Kidney glomerular epithelial cell (primary cell): ENCODE data around the gene CDH24.

Experiments
- DNase-seq: peaks from one replicate; lab custom pipeline; 2025; lab: John Stamatoyannopoulos, UW

CDH24 gene

GRCh38 chr14:23060536-23061260 is 3.4 kb upstream of the CDH24 start:
- DNase-seq: no peak

GRCh38 chr14:23058654-23059504 is 1.6 kb upstream of the CDH24 start:
- no peak for DNase-seq

GRCh38 chr14:23057757-23058653 is 685 bp upstream of the CDH24 start:
- DNase-seq: no peak

- no peak for DNase-seq
Measured at GRCh38 chr14:23056145-23056955, 970 bp downstream of the CDH24 start.

- DNase-seq: no peak
Measured at GRCh38 chr14:23055621-23056144, 1.6 kb downstream of the CDH24 start.

GRCh38 chr14:23055147-23055550 is 2.2 kb downstream of the CDH24 start:
- DNase-seq: no peak

- no peak for DNase-seq
Measured at GRCh38 chr14:23054000-23054811, 3.1 kb downstream of the CDH24 start.

- no peak for DNase-seq
Measured at GRCh38 chr14:23053426-23053825, 3.9 kb downstream of the CDH24 start.

- no peak for DNase-seq
Measured at GRCh38 chr14:23052671-23053070, 4.6 kb downstream of the CDH24 start.

- no peak for DNase-seq
Measured at GRCh38 chr14:23052182-23052623, 5.1 kb downstream of the CDH24 start.

GRCh38 chr14:23051141-23052057 is 5.9 kb downstream of the CDH24 start:
- DNase-seq: no peak

- no peak for DNase-seq
Measured at GRCh38 chr14:23049011-23049410, 8.3 kb downstream of the CDH24 start.

GRCh38 chr14:23047751-23048693 is 9.3 kb downstream of the CDH24 start:
- DNase-seq: no peak

- no peak for DNase-seq
Measured at GRCh38 chr14:23047034-23047634, 10.2 kb downstream of the CDH24 start.

GRCh38 chr14:23045419-23046357 is 11.6 kb downstream of the CDH24 start:
- no peak for DNase-seq

- DNase-seq: no peak
Measured at GRCh38 chr14:23044840-23045239, 12.5 kb downstream of the CDH24 start.
